ENCODE data around the gene EVA1A. TPM values are rescaled to one million over a fixed set of nuclear protein-coding genes. Genes with fewer than 3 reads are reported as not detected.
A peak's percentile ranks its signal among the peaks of the same experiment; 100 is the strongest.

Gene EVA1A
- polyA plus RNA-seq, 2 of the 4 experiments (the other 2 are of a cell fraction): 2.5 to 19.0 TPM

DNA sequence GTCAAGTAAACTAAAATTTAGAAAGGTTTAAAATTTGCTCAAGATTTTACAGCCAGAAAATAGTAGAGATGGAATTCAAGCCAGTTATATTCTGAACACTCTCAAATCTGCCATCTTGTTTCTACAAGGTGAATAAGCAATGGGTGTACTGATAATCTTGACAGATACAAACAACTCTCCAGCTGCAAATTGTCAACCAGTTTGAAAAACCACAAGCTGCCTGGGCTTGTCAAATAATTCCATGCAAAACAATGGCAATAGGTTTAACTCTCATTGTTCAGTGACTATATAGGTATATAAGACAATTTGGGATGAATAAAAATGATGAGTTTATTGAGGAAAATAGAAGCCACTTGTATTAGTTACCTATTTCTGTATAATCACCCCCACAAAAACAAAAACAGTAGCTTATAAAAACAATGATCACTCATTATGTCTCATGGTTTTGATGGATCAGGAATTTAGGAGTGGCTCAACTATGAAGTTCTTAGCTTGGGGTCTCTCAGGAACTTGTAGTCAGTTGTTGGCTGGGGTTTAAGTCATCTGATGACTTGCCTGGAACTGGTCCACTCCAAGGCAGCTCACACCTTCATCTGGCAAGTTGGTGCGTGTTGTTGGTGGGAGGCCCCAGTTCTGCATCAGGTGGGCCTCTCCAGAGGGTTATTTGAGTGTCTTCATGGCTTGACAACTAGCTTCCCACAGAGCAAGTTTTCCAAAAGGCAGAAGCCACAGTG is 12.6 kb upstream of the EVA1A start:
- H3K27ac ChIP-seq: no peak overlapping the region
- H3K4me1 ChIP-seq: peaks cover 8% of the 10 kb centered on the region; the same call in 2 of the 3 replicates
- TF ChIP-seq GATA3 (IDR thresholded peaks at IDR 0.05; ENCODE audit: borderline replicate concordance) (no peak), HEYL (CRISPR knock-in tag; IDR thresholded peaks at IDR 0.05) (no peak), USF2 (IDR thresholded peaks at IDR 0.05) (no peak), TP53 (CRISPR knock-in tag; IDR thresholded peaks at IDR 0.05) (no peak), FOSL2 (IDR thresholded peaks at IDR 0.05) (no peak), FOSL2 (CRISPR knock-in tag; IDR thresholded peaks at IDR 0.05) (no peak), RAD21 (conservative IDR thresholded peaks at IDR 0.05 in 1 of 2, IDR thresholded peaks at IDR 0.05 in 1 of 2) (no peak), HOXB5 (CRISPR knock-in tag; IDR thresholded peaks at IDR 0.05) (no peak)
- TF ChIP-seq, protein P1, sequence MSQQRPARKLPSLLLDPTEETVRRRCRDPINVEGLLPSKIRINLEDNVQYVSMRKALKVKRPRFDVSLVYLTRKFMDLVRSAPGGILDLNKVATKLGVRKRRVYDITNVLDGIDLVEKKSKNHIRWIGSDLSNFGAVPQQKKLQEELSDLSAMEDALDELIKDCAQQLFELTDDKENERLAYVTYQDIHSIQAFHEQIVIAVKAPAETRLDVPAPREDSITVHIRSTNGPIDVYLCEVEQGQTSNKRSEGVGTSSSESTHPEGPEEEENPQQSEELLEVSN (IDR thresholded peaks at IDR 0.05; ENCODE audit: borderline replicate concordance, low read depth): no peak
- POLR2A ChIA-PET: interaction anchor here (1.2 kb wide), 1 partner anchor 33 kb away, joined by 4 read pairs; no protein-coding TSS in a partner anchor
- CTCF ChIA-PET: interaction anchor here (0.6 to 6.6 kb wide), 11 partner anchors 8 to 109 kb away, joined by 3 to 51 read pairs (median 5); partner anchors contain the start of gene EVA1A
- no peak overlapping the region for H3K4me3 ChIP-seq
- ATAC-seq: no peak
- H3K9me3 ChIP-seq: no peaks in the 10 kb centered on the region
- FAIRE-seq: no peak
- 25% methylated on average over 1 of the region's 1 CpG for WGBS (ENCODE audit: missing lambda C conversion rate)
- no peak for DNase-seq (ENCODE audit: low read depth in 1 of 2, low spot score in 1 of 2)
- no peak overlapping the region for H3K4me2 ChIP-seq

DNA sequence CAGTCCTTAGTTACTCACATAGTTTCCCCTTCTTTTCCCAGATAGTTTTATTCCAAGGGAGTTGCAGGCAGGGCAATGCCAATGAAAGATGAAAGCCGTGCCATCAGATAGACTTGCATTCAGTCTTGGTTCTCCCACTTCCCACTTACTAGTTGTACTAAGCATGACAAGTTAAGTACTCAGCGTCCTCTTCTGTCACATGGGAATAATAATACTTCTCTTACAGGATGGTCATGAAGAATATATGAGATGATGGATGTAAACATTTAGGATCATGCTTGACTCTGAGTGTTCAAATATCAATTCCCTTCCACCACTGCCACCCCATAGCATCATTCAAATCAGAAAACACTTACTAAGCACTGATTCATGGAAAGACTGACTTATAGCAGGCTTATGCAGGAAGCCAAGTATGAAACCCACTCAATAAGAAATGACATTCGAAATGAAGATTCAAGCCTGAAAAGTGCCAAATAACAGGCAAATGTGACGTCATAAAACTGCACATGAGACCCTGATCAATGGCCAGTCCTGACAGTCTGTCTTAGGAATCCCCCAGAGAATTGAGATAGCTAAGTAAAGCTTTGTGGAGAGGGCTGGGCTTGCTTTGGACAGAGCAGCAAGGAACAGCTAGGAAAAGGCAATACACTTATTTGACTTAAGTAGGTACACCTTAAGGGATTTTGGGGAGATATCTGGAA is 11.1 kb upstream of the EVA1A start:
- FAIRE-seq (peak; percentile 13), ATAC-seq (no peak), DNase-seq (ENCODE audit: low read depth in 1 of 2, low spot score in 1 of 2) (no peak)
- peaks cover 8% of the 10 kb centered on the region; the same call in 2 of the 3 replicates for H3K4me1 ChIP-seq
- H3K9me3 ChIP-seq: no peaks in the 10 kb centered on the region
- TF ChIP-seq KDM1A (IDR thresholded peaks at IDR 0.05; ENCODE audit: low read depth): no peak
- TF ChIP-seq HOXA7 (CRISPR knock-in tag; IDR thresholded peaks at IDR 0.05): no peak
- TF ChIP-seq KDM5A (IDR thresholded peaks at IDR 0.05): no peak
- no peak for TF ChIP-seq EP300 (IDR thresholded peaks at IDR 0.05)
- TF ChIP-seq REST (IDR thresholded peaks at IDR 0.05): no peak
- TF ChIP-seq RARB (CRISPR knock-in tag; IDR thresholded peaks at IDR 0.05): no peak
- TF ChIP-seq, protein P2, sequence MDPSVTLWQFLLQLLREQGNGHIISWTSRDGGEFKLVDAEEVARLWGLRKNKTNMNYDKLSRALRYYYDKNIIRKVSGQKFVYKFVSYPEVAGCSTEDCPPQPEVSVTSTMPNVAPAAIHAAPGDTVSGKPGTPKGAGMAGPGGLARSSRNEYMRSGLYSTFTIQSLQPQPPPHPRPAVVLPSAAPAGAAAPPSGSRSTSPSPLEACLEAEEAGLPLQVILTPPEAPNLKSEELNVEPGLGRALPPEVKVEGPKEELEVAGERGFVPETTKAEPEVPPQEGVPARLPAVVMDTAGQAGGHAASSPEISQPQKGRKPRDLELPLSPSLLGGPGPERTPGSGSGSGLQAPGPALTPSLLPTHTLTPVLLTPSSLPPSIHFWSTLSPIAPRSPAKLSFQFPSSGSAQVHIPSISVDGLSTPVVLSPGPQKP (IDR thresholded peaks at IDR 0.05; ENCODE audit: low read depth, low read length): no peak
- no peak for TF ChIP-seq CEBPB (IDR thresholded peaks at IDR 0.05)
- no peak for TF ChIP-seq CBX8 (IDR thresholded peaks at IDR 0.05)
- TF ChIP-seq, protein P1 (IDR thresholded peaks at IDR 0.05; ENCODE audit: borderline replicate concordance, low read depth): no peak
- no peak for TF ChIP-seq JUN (IDR thresholded peaks at IDR 0.05)
- no peak for TF ChIP-seq POLR2A (IDR thresholded peaks at IDR 0.05; ENCODE audit: low read length)
- TF ChIP-seq, protein P3, sequence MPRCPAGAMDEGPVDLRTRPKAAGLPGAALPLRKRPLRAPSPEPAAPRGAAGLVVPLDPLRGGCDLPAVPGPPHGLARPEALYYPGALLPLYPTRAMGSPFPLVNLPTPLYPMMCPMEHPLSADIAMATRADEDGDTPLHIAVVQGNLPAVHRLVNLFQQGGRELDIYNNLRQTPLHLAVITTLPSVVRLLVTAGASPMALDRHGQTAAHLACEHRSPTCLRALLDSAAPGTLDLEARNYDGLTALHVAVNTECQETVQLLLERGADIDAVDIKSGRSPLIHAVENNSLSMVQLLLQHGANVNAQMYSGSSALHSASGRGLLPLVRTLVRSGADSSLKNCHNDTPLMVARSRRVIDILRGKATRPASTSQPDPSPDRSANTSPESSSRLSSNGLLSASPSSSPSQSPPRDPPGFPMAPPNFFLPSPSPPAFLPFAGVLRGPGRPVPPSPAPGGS (IDR thresholded peaks at IDR 0.05): no peak
- TF ChIP-seq PHF8 (IDR thresholded peaks at IDR 0.05; ENCODE audit: borderline replicate concordance, low read depth): no peak
- TF ChIP-seq TFCP2L1 (CRISPR knock-in tag; IDR thresholded peaks at IDR 0.05): no peak
- no peak for TF ChIP-seq MAX (IDR thresholded peaks at IDR 0.05)
- TF ChIP-seq ZSCAN20 (CRISPR knock-in tag; IDR thresholded peaks at IDR 0.05): no peak
- H3K4me3 ChIP-seq: no peak overlapping the region
- ChIA-PET CTCF (interaction anchor here (3.7 to 6.6 kb wide), 3 partner anchors 12 to 106 kb away, joined by 10 to 51 read pairs (median 19); partner anchors contain the start of gene EVA1A), POLR2A (no interaction called here)
- 31% methylated on average over 4 of the region's 4 CpGs for WGBS (ENCODE audit: missing lambda C conversion rate)
- H3K4me2 ChIP-seq: peak overlapping the region; percentile 26; the same call in 1 of the 3 replicates
- H3K27ac ChIP-seq: no peak overlapping the region
